ENCODE results near the gene KDM5B. TPM values are rescaled to one million over a fixed set of nuclear protein-coding genes. Genes with fewer than 3 reads are reported as not detected.
"Not testable (repeated sequence)": the region's sequence is repeated elsewhere in the genome, so short reads cannot be mapped to it uniquely, and the experiment has no call there.

KDM5B gene
- total and polyA plus RNA-seq, 12 donors: 11.7 to 75.1 (median 41.4) TPM

DNA sequence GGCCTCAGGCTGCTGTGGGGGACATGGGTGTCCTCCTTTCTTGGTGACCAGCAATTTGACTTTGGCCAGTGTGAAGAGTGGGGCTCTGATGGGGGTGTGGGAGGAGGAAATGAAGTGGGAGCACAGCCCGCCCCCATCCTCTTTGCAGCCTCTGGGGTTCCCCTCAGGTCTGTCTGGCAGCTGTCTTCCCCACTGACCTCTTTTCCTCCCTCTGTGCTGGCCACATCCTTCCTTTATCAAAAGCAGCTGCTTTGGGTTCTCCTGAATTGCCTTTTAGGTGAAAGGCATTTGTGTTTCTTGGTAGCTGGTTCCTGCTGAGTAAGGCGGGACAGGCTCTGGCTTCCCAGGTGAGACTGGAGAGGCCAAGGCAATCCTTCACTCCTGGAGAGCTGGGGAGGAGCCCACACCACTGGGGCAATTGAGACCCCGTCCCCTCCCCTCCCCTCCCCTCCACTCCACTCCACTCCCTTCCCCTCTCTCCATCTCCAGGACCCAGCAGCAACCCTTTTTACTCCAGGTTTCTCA lies 27.4 kb upstream of the KDM5B start:
- TF ChIP-seq CTCF (IDR thresholded peaks at IDR 0.05) (no peak), POLR2A (IDR thresholded peaks at IDR 0.05) (no peak)
- 41 to 80% (median 49%) methylated on average over 2 to 3 of the region's 3 CpGs for WGBS, 4 donors
- Histone ChIP-seq H3K9me3 (replicated peaks in 1 of 3) (no peaks in the 10 kb centered on the region), H3K27ac (no peak overlapping the region), H3K36me3 (replicated peaks in 1 of 2) (no peaks in the 10 kb centered on the region), H3K4me3 (no peak overlapping the region), H3K27me3 (no peaks in the 10 kb centered on the region), H3K4me1 (replicated peaks in 1 of 2) (no peaks in the 10 kb centered on the region)
- intact Hi-C loops (cut with DNase I): no loop called here
- DNase-seq: no peak

DNA sequence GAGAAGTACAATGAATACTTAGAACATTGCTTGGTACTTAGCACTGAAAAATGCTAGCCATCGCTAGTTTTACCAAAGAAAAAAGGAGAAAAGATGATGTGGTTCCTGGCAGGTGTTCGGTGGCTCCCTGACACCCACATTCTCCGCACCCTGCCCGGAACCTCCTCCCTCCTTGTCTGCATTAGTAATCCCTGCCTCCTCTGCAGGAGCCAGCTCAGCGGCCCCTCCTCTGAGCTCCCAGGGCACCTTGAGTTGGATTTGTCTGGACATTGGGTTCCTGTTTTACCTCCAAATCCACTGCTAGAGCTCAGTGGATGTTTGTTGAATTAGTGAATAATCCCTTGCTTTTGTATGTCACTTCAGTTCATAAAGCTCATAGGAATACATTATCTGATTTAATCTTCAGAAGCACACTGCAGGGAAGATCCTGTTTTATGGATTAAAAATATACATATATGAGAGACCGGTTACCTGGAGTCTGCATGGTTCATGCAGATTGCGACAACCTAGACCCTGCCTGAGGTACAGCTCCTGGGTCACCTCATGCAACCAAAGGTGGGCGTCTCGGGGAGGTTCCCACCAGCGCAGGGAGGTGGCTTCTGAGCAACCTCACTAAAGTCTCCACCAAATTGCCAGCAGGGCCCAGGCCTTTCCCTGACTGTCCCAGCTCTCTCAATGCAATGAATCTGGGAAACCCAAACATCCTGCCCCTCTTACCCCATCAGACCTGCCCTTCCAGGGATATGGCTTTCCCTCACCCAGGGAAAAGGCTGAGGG lies 26.7 kb upstream of the KDM5B start:
- Histone ChIP-seq H3K9me3 (replicated peaks in 1 of 3) (no peaks in the 10 kb centered on the region), H3K27me3 (no peaks in the 10 kb centered on the region), H3K4me1 (replicated peaks in 1 of 2) (no peaks in the 10 kb centered on the region), H3K4me3 (no peak overlapping the region), H3K36me3 (replicated peaks in 1 of 2) (no peaks in the 10 kb centered on the region), H3K27ac (no peak overlapping the region)
- intact Hi-C loops (cut with DNase I): no loop called here
- DNase-seq: no peak
- no peak for TF ChIP-seq CTCF (IDR thresholded peaks at IDR 0.05)
- no peak for TF ChIP-seq POLR2A (IDR thresholded peaks at IDR 0.05)
- 82 to 87% (median 85%) methylated on average over 10 of the region's 10 CpGs for WGBS, 4 donors

- no peak overlapping the region for H3K27ac ChIP-seq
- WGBS, 4 donors: 75 to 83% (median 79%) methylated on average over 2 to 3 of the region's 3 CpGs
- no peaks in the 10 kb centered on the region for H3K9me3 ChIP-seq (replicated peaks in 1 of 3)
- no peak overlapping the region for H3K4me3 ChIP-seq
- H3K27me3 ChIP-seq: no peaks in the 10 kb centered on the region
- H3K36me3 ChIP-seq (replicated peaks in 1 of 2): no peaks in the 10 kb centered on the region
- intact Hi-C loops (cut with DNase I): no loop called here
- no peak for DNase-seq
- TF ChIP-seq POLR2A (IDR thresholded peaks at IDR 0.05) (no peak), CTCF (IDR thresholded peaks at IDR 0.05) (no peak)
- no peaks in the 10 kb centered on the region for H3K4me1 ChIP-seq (replicated peaks in 1 of 2)
Observed at GRCh38 chr1:202831906-202832305, 23.7 kb upstream of the KDM5B start.

DNA sequence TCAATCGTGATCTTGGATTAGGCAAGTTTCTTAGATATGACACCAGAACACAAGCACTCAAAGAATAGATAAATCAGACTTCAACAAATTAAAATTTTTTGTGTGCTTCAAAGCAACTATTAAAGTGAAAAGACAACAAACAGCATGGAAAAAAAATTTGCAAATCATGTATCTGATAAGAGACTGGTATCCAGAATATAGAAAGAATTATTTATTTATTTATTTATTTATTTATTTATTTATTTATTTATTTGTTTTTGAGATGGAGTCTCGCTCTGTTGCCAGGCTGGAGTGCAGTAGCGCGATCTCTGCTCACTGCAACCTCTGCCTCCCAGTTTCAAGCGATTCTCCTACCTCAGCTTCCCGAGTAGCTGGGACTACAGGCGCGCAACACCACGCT lies 21.0 kb upstream of the KDM5B start:
- H3K27me3 ChIP-seq; H3K4me3 ChIP-seq; DNase-seq; H3K36me3 ChIP-seq (replicated peaks in 1 of 2); H3K4me1 ChIP-seq (replicated peaks in 1 of 2); intact Hi-C loops (cut with DNase I); H3K27ac ChIP-seq; H3K9me3 ChIP-seq (replicated peaks in 1 of 3): not testable (repeated sequence)
- 92 to 95% (median 95%) methylated on average over 9 of the region's 9 CpGs for WGBS, 4 donors

- Histone ChIP-seq H3K27ac (no peak overlapping the region), H3K9me3 (replicated peaks in 1 of 3) (no peaks in the 10 kb centered on the region), H3K27me3 (no peaks in the 10 kb centered on the region), H3K4me3 (no peak overlapping the region), H3K36me3 (replicated peaks in 1 of 2) (no peaks in the 10 kb centered on the region), H3K4me1 (replicated peaks in 1 of 2) (no peaks in the 10 kb centered on the region)
- 84 to 93% (median 88%) methylated on average over 6 to 7 of the region's 7 CpGs for WGBS, 4 donors
- no peak for TF ChIP-seq CTCF (IDR thresholded peaks at IDR 0.05)
- no peak for TF ChIP-seq POLR2A (IDR thresholded peaks at IDR 0.05)
- intact Hi-C loops (cut with DNase I): no loop called here
- DNase-seq: no peak
Observed at GRCh38 chr1:202825748-202826147, 17.5 kb upstream of the KDM5B start.
